A549 (cell line): ENCODE measurements around the gene TSR2. TPM values are rescaled to one million over a fixed set of nuclear protein-coding genes. Genes with fewer than 3 reads are reported as not detected.
"Not testable (repeated sequence)": the region's sequence is repeated elsewhere in the genome, so short reads cannot be mapped to it uniquely, and the experiment has no call there.

Experiments
- ATAC-seq, 2 experiments: fragments of 200-7000 bp in 1 of 2; fragments of >200 bp in 1 of 2; cut with Nextera tagmentation in 1 of 2; cut with Tn5 transposase in 1 of 2; 3 replicates each; pipeline versions ENCODE4 v1.8.0 to v1.9.1; 2018 to 2020; ENCODE audit warnings: mild to moderate bottlenecking in 1 of 2, moderate library complexity in 1 of 2
- CTCF ChIA-PET: fragments of 300-600 bp; sonication (Branson Sonifier 250); formaldehyde crosslinking; extraction: SDS; loops from one replicate; lab custom pipeline; 2021; ENCODE audit warnings: antibody characterized with exemption, inconsistent platforms; lab: Yijun Ruan, JAX
- POLR2A ChIA-PET: fragments of 350-600 bp; formaldehyde crosslinking; extraction: SDS; loops from one replicate; lab custom pipeline; 2021; ENCODE audit warnings: antibody characterized with exemption, inconsistent platforms; lab: Yijun Ruan, JAX
- DNase-seq, 2 experiments: peaks; one replicate each; pipeline versions ENCODE4 v3.0.0 to v3.0.0-alpha.2; 2011 to 2016; ENCODE audit warnings: low read depth in 1 of 2, low spot score in 1 of 2
- FAIRE-seq: peaks from 2 replicates; lab custom pipeline; 2011; peaks lifted over from hg19 to GRCh38; lab: Jason Lieb, UNC
- H3K27ac ChIP-seq, 2 experiments: fragments of >200 bp; sonication (Bioruptor Twin); formaldehyde crosslinking; 3 replicates each; pipeline ENCODE4 v1.5.1; 2016 to 2017
- H3K4me1 ChIP-seq: fragments of >200 bp; sonication (Bioruptor Twin); formaldehyde crosslinking; 3 replicates; pipeline ENCODE4 v1.6.1; 2016
- H3K4me2 ChIP-seq: fragments of >200 bp; sonication (Bioruptor Twin); formaldehyde crosslinking; 3 replicates; pipeline ENCODE4 v1.6.1; 2016
- H3K4me3 ChIP-seq: fragments of >200 bp; sonication (Bioruptor Twin); formaldehyde crosslinking; 3 replicates; pipeline ENCODE4 v1.5.1; 2016
- H3K9me3 ChIP-seq: fragments of >200 bp; sonication (Bioruptor Twin); formaldehyde crosslinking; 3 replicates; pipeline ENCODE4 v1.6.1; 2016
- BHLHE40 ChIP-seq: IDR thresholded peaks from 2 replicates; pipeline ENCODE4 v1.6.1; 2012; ENCODE audit warnings: low read depth, low read length, inconsistent platforms
- EHF ChIP-seq: fragments of 250-450 bp; sonication (Bioruptor Pico); IDR thresholded peaks from 2 replicates; pipeline ENCODE4 v1.5.0; 2020; ENCODE audit warnings: mild to moderate bottlenecking
- HOXA7 ChIP-seq: fragments of 250-450 bp; sonication (Bioruptor Pico); IDR thresholded peaks from 2 replicates; pipeline ENCODE4 v1.5.0; 2020; ENCODE audit warnings: mild to moderate bottlenecking, moderate library complexity
- HOXB5 ChIP-seq: fragments of 250-450 bp; sonication (Bioruptor Pico); IDR thresholded peaks from 2 replicates; pipeline ENCODE4 v1.5.0; 2020; ENCODE audit warnings: mild to moderate bottlenecking, moderate library complexity
- JUNB ChIP-seq: fragments of >200 bp; sonication (Bioruptor Twin); formaldehyde crosslinking; IDR thresholded peaks from 2 replicates; pipeline ENCODE4 v1.6.1; 2016
- KDM1A ChIP-seq: fragments of 200-600 bp; sonication (generic); IDR thresholded peaks from 2 replicates; pipeline ENCODE4 v1.6.1; 2016; ENCODE audit warnings: low read depth, mild to moderate bottlenecking
- MAFK ChIP-seq: fragments of 450-650 bp; IDR thresholded peaks from 2 replicates; pipeline ENCODE4 v1.6.1; 2014; ENCODE audit not compliant: partially characterized antibody
- MAZ ChIP-seq: fragments of 150-350 bp; IDR thresholded peaks from 2 replicates; pipeline ENCODE4 v1.6.1; 2014; ENCODE audit warnings: antibody characterized with exemption, low read depth, low read length, borderline replicate concordance
- SMC3 ChIP-seq: fragments of >200 bp; sonication (Bioruptor Twin); formaldehyde crosslinking; IDR thresholded peaks from 3 replicates; pipeline ENCODE4 v1.6.1; 2018; ENCODE audit warnings: inconsistent platforms
- TP53 ChIP-seq: fragments of 250-450 bp; sonication (Bioruptor Pico); IDR thresholded peaks from 2 replicates; pipeline ENCODE4 v1.5.0; 2021; ENCODE audit warnings: mild to moderate bottlenecking, moderate library complexity
- ZC3H11A ChIP-seq: fragments of 450-650 bp; IDR thresholded peaks from 2 replicates; pipeline ENCODE4 v1.6.1; 2014; ENCODE audit warnings: antibody characterized with exemption, mild to moderate bottlenecking
- ZFP36 ChIP-seq: fragments of 450-650 bp; IDR thresholded peaks from 2 replicates; pipeline ENCODE4 v1.6.1; 2014; ENCODE audit warnings: borderline replicate concordance; ENCODE audit not compliant: partially characterized antibody
- WGBS: methylation state at CpG from one replicate; pipeline ENCODE4 v1.1.6; 2017; ENCODE audit errors: missing lambda C conversion rate; 5-methylcytosine and 5-hydroxymethylcytosine counted together
- polyA plus RNA-seq, 4 experiments: library from polyadenylated mRNA; depleted of rRNA in 3 of 4; stranded (reverse); fragments of >200 nt; fragmentation: RNase III in 1 of 4; extraction: RNeasy Plus Mini Kit Qiagen cat#74134 plus additional on column Dnase treatment in 1 of 4; gene quantifications; 2 replicates in 3 of 4; 3 replicates in 1 of 4; pipeline ENCODE4 v1.2.3, GENCODE V29; 2011 to 2017
- TF ChIP-seq, protein P1 (sequence below): fragments of >200 bp; sonication (Bioruptor Twin); formaldehyde crosslinking; IDR thresholded peaks from 3 replicates; pipeline ENCODE4 v1.6.1; 2016
- TF ChIP-seq, protein P2 (sequence below): fragments of >200 bp; sonication (Bioruptor Twin); formaldehyde crosslinking; IDR thresholded peaks from 2 replicates; pipeline ENCODE4 v1.6.1; 2016
- TF ChIP-seq, protein P3 (sequence below): IDR thresholded peaks from 2 replicates; pipeline ENCODE4 v1.6.1; 2012

Gene TSR2
- polyA plus RNA-seq, 2 of the 4 experiments (the other 2 are of a cell fraction) = 26.9 to 60.4 TPM

DNA sequence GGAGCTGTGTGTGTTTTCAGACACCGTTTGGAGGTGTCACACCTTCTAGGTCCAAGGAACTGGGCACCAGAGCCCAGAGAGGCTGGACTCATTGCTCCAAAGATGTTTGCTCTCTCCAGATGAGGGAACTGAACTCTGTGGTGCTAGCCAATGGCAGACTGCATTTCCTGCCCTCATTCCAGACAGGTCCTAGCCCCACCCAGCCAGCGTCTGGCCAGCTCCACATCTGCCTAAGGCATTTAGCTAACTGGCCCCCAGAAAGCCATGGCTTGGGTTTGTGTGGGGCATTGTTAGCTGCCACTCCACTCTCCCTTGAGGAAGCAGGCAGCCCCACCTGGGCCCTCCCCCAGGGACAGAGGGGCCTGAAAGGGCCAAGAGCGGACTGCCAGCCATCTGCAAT is 44.5 kb downstream of the TSR2 start (continued):
- TF ChIP-seq EHF (CRISPR knock-in tag) (no peak), SMC3 (no peak), BHLHE40 (no peak), HOXA7 (no peak), KDM1A (no peak), MAZ (no peak), ZC3H11A (no peak), ZFP36 (no peak), MAFK (no peak)
- TF ChIP-seq, protein P1, sequence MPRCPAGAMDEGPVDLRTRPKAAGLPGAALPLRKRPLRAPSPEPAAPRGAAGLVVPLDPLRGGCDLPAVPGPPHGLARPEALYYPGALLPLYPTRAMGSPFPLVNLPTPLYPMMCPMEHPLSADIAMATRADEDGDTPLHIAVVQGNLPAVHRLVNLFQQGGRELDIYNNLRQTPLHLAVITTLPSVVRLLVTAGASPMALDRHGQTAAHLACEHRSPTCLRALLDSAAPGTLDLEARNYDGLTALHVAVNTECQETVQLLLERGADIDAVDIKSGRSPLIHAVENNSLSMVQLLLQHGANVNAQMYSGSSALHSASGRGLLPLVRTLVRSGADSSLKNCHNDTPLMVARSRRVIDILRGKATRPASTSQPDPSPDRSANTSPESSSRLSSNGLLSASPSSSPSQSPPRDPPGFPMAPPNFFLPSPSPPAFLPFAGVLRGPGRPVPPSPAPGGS = no peak
- TF ChIP-seq, protein P2, sequence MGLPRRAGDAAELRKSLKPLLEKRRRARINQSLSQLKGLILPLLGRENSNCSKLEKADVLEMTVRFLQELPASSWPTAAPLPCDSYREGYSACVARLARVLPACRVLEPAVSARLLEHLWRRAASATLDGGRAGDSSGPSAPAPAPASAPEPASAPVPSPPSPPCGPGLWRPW = no peak

GRCh38 chrX:54489819-54490218 is 49.6 kb downstream of the TSR2 start:
- FAIRE-seq, H3K4me2 ChIP-seq, DNase-seq, H3K4me3 ChIP-seq, POLR2A ChIA-PET, CTCF ChIA-PET, ATAC-seq, H3K9me3 ChIP-seq, H3K27ac ChIP-seq: not testable (repeated sequence)
- H3K4me1 ChIP-seq = peaks cover 20% of the 10 kb centered on the region
- 85% methylated on average over 5 of the region's 5 CpGs for WGBS

- Histone ChIP-seq H3K4me3 (no peak overlapping the region), H3K4me1 (peaks cover 22% of the 10 kb centered on the region), H3K4me2 (peak overlapping the region; percentile 35), H3K9me3 (no peaks in the 10 kb centered on the region), H3K27ac (peak overlapping the region; percentile 1 to 80; a peak in 4 of 6 replicates)
- CTCF ChIA-PET = no interaction called here
- POLR2A ChIA-PET = no interaction called here
- TF ChIP-seq HOXB5 (CRISPR knock-in tag) (no peak), HOXA7 (no peak), TP53 (CRISPR knock-in tag) (no peak)
- TF ChIP-seq, protein P3, sequence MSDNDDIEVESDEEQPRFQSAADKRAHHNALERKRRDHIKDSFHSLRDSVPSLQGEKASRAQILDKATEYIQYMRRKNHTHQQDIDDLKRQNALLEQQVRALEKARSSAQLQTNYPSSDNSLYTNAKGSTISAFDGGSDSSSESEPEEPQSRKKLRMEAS = 0 out of 2 replicates have a peak, but pooled peaks have one; percentile 32
- no peak for DNase-seq
- WGBS = 41% methylated on average over 6 of the region's 6 CpGs
- no peak for FAIRE-seq
- no peak for ATAC-seq
Measured at GRCh38 chrX:54492340-54492739, 52.1 kb downstream of the TSR2 start.

GRCh38 chrX:54494166-54494988 is 54.2 kb downstream of the TSR2 start:
- FAIRE-seq (peak; percentile 84), ATAC-seq (no peak; a peak in 1 of 6 replicates), DNase-seq (no peak)
- H3K4me2 ChIP-seq = peak overlapping the region; percentile 81
- ChIA-PET CTCF (no interaction called here), POLR2A (interaction anchor here (3.5 kb wide), 1 partner anchor 35 kb away, joined by 10 read pairs; the partner anchor contains the start of gene GNL3L)
- peak overlapping the region; percentile 92 to 95 for H3K27ac ChIP-seq
- WGBS = 76% methylated on average over 9 of the region's 10 CpGs
- peaks cover 22% of the 10 kb centered on the region for H3K4me1 ChIP-seq
- H3K4me3 ChIP-seq = peak overlapping the region; percentile 88
- TF ChIP-seq ZFP36 (peak; percentile 57), JUNB (no peak)
- H3K9me3 ChIP-seq = no peaks in the 10 kb centered on the region

Other genes starting within 250 kb of the TSR2 start
- 0.05 and 0.08 TPM in 2 replicates for gene WNK3, start 82.4 kb upstream of the TSR2 start, polyA plus RNA-seq (2011; rRNA removed)
- gene WNK3, start 82.4 kb upstream of the TSR2 start, polyA plus RNA-seq (2017; fragmentation: RNase III; extraction: RNeasy Plus Mini Kit Qiagen cat#74134 plus additional on column Dnase treatment) = 0.03 to 0.04 TPM in 2 of 3 replicates, not detected in the other
- 1.9 and 2.9 TPM in 2 replicates for gene FGD1, start 55.8 kb downstream of the TSR2 start, polyA plus RNA-seq (2011; rRNA removed)
- 5.1 to 5.8 TPM (median 5.6 TPM) in 3 replicates for gene FGD1, start 55.8 kb downstream of the TSR2 start, polyA plus RNA-seq (2017; fragmentation: RNase III; extraction: RNeasy Plus Mini Kit Qiagen cat#74134 plus additional on column Dnase treatment)
- 51.0 and 51.9 TPM in 2 replicates for gene GNL3L, start 89.8 kb downstream of the TSR2 start, polyA plus RNA-seq (2011; rRNA removed)
- gene GNL3L, start 89.8 kb downstream of the TSR2 start, polyA plus RNA-seq (2017; fragmentation: RNase III; extraction: RNeasy Plus Mini Kit Qiagen cat#74134 plus additional on column Dnase treatment) = 20.7 to 22.9 TPM (median 22.7 TPM) in 3 replicates